Activated CD8-positive, alpha-beta memory T cell treated with anti-CD3 and anti-CD28 coated beads for 36 hours (primary cell): ENCODE data around the gene AP3M1. TPM values are rescaled to one million over a fixed set of nuclear protein-coding genes. Genes with fewer than 3 reads are reported as not detected.
"Not testable (repeated sequence)": the region's sequence is repeated elsewhere in the genome, so short reads cannot be mapped to it uniquely, and the experiment has no call there.

Source experiments
- CTCF ChIA-PET: fragments of 350-600 bp; sonication (Branson Sonifier 250); formaldehyde crosslinking; loops from one replicate; lab custom pipeline; 2021; ENCODE audit warnings: antibody characterized with exemption; lab: Charles Lee
- POLR2A ChIA-PET: fragments of 350-600 bp; sonication (Branson Sonifier 250); formaldehyde crosslinking; loops from one replicate; lab custom pipeline; 2021; ENCODE audit warnings: antibody characterized with exemption; lab: Charles Lee
- total RNA-seq, 2 experiments: library from RNA; stranded (reverse); gene quantifications; one replicate each; pipeline ENCODE4 v1.2.3, GENCODE V29; 2021

AP3M1 gene
- total RNA-seq, 2 experiments from 2014 or later, result 56.6 to 58.0 TPM

DNA sequence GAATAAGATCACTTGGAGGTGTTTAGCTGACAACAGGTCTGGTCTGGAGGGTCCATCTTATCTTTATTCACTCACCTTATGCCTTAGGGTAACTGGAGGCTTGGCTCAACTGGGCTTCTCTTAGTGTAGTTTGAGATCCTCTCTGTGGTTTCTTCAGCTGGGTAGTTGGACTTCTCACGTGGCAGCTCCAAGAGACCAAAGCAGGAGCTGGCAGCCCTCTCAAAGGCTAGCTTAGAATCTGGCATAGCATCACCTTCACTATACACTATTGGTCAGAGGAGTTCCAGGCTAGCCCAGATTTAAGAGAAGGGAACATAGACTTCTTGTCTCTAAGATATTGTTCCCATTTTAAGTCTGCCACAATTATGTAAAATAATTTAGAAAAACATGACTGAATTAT is 16.8 kb upstream of the AP3M1 start:
- ChIA-PET CTCF (no interaction called here), POLR2A (interaction anchor here (0.6 kb wide), 1 partner anchor 10 kb away, joined by 8 read pairs; no protein-coding TSS in a partner anchor)

DNA sequence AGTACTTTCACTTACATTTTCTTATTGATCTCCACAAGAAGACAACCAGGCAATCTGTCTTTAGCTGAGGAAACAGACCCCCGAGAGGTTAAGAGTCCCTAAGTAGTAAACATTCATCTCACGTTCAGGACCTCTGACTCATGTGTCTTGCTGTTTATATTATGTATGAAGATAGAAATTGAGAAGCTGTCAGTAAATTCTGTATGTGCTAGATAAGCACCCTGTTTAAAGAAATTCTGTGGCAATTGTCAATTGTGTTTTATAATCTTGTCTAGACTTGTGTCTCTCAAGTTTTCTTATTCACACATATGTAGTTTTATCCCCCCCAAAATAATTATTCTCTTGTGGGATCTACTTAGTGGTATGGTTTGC is 14.9 kb upstream of the AP3M1 start:
- ChIA-PET CTCF (no interaction called here), POLR2A (no interaction called here)

DNA sequence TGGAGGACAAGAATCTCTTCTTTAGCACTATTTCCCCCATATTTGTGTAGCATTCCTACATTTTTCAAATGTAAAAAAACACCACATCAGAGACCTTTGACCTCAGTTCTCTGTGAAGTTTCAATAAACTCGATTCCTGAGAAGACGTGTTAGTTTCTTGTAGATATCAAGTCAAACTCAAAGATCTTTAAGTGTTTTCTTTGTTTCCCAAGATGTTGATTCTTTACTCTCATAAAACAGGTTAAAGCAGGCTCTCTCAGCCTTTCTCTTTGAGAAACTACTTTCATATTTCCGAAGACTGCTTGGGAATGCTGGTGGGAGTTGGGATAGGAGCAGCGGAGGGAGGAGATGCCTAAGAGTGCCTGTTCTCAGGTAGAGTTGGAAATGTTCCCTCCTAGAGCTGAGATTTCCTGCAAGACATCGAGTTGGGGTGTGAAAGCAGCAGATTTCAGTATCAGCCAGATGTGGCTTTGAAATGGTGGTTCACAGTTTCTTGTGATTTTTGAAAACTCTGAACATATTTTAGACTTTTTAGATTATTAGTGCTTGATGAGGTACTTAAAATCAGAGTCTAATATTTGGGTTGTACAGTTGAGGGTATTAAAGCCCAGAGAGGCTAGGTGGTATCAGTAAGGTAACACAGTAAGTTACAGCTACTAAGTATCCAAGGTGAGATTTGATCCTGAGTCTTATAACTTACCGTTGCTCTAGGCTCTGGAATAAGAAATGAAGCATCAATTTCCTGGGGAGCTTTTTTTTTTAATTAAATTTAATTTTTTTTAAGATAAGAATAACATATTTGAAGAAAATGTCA is 14.3 kb upstream of the AP3M1 start:
- ChIA-PET CTCF (no interaction called here), POLR2A (no interaction called here)

DNA sequence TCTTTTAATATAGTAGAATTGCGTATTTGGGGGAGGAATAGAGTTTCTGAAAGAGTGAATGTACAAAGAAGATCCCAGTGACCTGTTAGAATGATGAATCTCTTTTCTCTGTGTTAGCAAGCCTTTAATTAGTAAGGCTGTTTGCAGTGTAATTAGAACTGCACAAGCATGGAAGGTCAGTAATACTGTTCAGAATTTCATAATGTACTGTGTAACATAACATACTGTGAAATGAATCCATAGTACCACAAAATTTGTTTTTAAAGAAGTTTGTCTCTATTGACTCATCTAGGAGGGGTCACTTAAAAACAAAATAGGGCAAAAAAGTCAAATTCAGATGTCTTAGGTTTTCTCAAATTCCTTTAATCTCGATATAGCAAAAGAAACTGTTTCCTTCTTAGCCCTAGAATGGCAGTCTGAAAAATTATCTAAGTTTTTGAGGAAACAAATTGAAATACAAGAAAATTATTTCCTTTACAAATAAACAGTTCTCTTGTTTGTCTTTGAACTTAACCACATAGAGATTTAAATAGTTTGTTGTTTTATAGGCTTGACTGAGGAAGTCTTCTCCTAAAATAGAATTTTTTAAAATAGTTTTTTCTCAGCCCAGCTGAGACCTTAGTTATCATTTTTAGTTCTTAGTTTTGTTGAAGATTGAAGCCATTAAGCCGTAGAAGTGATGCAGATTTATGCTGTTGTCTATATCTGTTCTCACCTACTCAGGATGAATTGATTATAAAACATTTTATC is 12.9 kb upstream of the AP3M1 start:
- ChIA-PET POLR2A (no interaction called here), CTCF (no interaction called here)

DNA sequence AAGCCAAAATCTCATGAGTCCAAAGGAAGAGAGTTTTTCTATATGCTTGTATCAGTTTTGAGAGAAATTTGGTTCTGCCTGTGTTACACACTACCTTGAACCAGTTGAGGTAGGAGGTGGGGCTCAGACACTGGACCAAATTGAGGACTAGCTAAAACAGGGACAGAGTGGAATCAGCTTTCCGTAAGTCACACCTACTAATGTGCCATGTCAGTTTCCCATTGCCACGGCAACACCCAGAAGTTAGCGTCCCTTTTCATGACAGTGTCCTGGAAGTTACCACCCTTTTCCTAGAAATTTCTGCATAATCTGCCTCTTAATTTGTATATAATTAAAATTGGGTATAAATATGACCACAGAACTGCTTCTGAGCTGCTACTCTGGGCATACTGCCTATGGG is 9.4 kb upstream of the AP3M1 start:
- POLR2A ChIA-PET, result no interaction called here

DNA sequence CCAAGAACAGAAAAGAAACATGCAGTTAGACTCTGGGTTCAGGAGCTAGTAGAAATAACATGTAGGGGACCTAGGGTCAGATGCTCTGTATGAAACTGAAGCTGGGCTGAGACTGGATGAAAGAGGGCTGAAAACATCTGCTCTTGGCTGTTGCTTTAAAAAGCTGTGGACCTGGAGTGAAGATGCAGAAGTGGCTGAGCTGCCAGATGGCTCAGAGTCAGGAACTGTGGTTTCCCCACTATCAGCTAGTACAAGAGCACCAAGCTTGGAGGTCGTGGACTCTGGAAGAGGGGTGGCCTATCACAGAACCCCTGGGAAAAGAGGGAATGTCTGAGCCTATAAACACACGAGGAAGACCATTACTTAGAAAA is 6.3 kb upstream of the AP3M1 start:
- CTCF ChIA-PET, result interaction anchor here (0.6 kb wide), 1 partner anchor 25 kb away, joined by 3 read pairs; no protein-coding TSS in a partner anchor
- POLR2A ChIA-PET, result no interaction called here

More for the DNA sequence above, 9.4 kb upstream of the AP3M1 start:
- CTCF ChIA-PET, result no interaction called here

DNA sequence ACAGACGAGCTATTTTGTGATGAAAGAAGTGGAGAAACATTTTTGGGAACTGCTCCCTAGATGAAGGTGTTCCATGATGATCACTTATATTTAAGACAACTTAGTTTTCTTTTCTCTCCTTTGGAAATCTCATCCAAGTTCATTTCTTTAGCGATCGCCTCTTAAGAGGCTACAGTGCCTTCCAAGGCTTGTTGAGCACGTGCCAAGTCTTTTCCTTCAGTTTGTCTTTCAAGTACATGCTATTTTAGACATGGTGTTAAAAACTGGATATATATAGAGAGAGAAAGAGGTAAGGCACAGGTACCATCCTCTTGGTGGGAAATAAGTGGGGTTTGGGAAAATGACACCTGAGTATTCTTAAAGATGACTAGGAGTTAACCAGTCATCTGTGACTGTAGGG is 3.0 kb upstream of the AP3M1 start:
- CTCF ChIA-PET, result no interaction called here
- POLR2A ChIA-PET, result interaction anchor here (0.5 to 0.8 kb wide), 3 partner anchors 13 to 158 kb away, joined by 3 to 4 read pairs (median 3); no protein-coding TSS in a partner anchor

DNA sequence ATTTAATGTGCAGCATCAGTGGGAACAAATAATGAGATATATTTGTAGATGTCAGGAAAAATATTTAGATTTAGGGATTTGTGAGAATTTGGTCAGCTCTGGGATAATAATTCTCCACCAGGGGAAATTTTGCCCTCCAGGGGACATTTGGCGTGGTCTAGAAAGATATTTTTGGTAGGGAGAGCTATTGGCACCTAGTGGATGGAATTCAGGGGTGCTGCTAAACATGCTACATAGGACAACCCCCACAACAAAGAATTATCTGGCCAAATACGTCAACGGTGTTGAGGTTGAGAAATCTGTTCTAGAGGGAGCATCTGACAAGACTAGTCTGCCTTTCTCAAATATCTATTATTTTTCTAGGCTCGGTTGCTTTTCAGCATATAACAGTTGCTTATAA is 2.5 kb upstream of the AP3M1 start:
- ChIA-PET CTCF (no interaction called here), POLR2A (interaction anchor here (0.8 kb wide), 1 partner anchor 158 kb away, joined by 3 read pairs; no protein-coding TSS in a partner anchor)

DNA sequence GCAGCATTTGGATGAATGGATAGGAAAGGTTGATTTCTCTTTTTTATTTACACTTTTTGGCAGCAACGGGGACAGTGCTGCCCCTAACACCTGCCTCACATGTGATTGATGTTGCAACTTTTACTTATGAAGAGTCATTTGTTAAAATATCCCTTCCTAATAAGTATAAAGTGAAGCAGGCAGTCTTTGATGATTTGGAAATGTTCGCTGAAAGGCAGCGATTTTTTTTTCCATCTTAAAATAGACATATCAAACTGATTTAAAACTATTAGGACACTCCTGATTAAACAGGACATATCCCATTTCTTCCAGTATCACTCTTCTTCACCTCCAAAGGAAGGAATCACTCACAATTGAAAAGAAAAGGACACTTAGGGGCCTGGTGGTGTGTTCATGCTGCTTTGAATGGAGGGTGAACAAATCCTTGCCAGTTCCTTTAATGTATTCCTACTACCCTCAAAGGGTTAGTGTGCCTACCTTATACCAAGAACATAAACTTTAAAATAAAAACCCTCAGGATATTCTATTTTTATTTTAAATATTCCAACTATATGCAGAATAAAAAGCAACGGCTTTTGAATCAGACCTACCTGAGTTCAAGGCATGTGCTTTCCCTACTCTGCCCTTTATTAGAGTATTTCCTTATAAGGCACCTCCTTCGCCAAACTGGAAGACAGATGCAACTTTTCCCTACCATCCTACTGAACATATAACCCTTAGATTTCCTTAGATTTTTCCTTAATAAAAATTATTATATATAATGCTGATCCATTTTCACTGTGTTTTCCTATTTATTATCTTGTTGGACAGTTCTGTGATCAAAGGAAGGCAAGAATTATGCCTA is 1.5 kb upstream of the AP3M1 start:
- ChIA-PET POLR2A (interaction anchor here (1.6 to 1.9 kb wide), 2 partner anchors 24 to 25 kb away, joined by 4 to 7 read pairs; no protein-coding TSS in a partner anchor), CTCF (no interaction called here)

DNA sequence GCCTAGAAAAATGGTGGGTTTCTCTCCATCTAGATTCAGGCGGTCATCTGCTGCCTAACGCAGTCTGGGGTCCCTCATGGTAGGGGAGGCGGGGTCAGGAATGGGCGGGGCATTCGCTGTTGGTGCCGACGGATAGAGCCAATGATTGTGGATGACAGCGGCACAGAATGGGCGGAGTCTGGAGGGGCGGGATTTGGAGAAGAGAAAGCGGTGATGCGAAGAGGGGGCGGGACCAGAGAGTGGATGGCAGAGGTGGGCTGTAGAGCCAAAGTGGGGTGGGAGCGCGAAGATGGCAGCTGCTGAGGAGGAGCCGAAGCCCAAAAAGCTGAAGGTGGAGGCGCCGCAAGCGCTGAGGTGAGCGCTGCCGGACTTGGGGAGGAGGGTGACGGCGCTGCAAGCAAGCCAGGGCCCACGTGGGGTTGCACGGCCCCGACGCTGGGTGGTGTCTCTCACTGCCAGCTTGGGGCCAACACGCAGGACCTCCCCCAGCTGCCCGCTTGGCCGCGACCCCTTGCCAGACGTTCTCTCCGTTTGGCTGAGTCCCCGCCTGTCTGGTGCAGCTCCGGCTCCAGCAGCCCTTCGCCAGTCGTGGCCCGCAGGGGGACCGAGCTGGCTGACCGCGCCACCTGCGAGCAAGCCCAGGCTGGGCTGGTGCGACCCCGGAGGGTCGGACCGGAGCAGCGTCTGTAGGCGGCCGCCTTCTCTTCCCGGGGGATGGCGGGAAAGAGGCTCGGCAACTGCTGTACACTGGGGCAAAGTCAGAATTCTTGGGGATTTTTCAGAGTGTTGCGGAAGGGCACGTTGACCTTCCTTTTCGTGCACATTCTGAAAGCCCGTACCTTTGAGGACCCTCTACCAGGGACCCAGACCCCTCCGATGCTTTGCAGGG is 606 bp upstream of the AP3M1 start, which contains the start of gene ADK:
TSS of gene ADK (plus strand) at position 232 of the 889 bp plus-strand sequence. CDS start at position 290, 58 bp downstream.
- ChIA-PET CTCF (no interaction called here), POLR2A (interaction anchor here (0.6 to 1.9 kb wide), 4 partner anchors 25 to 1081 kb away, joined by 3 to 7 read pairs (median 4); no protein-coding TSS in a partner anchor)

DNA sequence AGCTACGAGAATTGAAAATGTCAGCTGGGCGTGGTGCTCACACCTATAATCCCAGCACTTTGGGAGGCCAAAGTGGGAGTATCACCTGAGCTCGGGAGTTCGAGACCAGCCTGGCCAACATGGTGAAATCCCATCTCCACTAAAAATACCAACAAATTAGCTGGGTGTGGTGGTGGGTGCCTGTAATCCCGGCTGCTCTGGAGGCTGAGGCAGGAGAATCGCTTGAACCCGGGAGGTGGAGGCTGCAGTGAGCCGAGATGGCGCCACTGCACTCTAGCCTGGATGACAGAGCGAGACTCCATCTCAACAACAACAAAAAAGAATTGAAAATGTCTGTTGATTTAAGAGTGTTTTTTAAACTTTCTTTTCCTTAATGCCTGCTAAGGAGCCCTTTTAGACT is 3.6 kb downstream of the AP3M1 start:
- CTCF ChIA-PET, POLR2A ChIA-PET: not testable (repeated sequence)

DNA sequence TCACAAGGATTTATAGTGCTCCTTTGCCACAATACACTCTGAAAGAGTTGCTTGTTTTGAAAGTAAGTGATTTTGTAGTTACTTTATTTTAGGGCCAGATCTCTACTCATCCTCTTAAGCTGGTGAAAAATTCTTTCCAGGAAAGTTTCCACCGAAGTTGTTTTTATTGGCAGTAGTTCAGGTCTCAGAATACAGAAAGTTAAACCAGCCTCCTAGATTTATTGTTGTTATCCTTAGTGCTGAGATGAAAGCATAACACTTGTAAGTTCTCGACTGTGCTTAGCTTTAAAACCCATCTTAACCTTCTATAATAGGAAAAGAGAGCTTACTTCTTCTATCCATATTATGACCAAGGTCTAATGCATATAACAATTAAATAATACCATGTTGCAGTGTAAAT is 5.5 kb downstream of the AP3M1 start:
- POLR2A ChIA-PET, result interaction anchor here (0.6 kb wide), 1 partner anchor 12 kb away, joined by 4 read pairs; no protein-coding TSS in a partner anchor

DNA sequence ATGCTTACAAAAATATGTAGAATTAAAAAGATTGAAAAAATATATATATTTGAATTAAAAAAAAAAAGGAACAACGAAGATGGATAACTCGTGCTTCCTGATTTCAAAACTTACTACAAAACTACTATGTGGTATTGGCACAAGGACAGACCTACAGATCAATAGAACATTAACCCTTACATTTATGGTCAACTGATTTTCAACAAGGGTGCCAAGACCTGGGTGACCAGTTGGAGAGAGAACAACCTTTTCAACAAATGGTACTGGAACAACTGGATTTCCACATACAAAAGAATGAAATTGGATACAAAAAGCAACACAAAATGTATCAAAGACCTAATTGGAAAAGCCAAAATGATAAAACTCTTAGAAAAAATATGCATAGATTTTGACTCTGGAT is 10.1 kb downstream of the AP3M1 start:
- POLR2A ChIA-PET, result no interaction called here
- CTCF ChIA-PET, result interaction anchor here (0.8 kb wide), 1 partner anchor 23 kb away, joined by 3 read pairs; no protein-coding TSS in a partner anchor

More for the DNA sequence above, 5.5 kb downstream of the AP3M1 start:
- CTCF ChIA-PET, result interaction anchor here (0.7 to 1.0 kb wide), 2 partner anchors 23 to 62 kb away, joined by 3 to 4 read pairs; no protein-coding TSS in a partner anchor

DNA sequence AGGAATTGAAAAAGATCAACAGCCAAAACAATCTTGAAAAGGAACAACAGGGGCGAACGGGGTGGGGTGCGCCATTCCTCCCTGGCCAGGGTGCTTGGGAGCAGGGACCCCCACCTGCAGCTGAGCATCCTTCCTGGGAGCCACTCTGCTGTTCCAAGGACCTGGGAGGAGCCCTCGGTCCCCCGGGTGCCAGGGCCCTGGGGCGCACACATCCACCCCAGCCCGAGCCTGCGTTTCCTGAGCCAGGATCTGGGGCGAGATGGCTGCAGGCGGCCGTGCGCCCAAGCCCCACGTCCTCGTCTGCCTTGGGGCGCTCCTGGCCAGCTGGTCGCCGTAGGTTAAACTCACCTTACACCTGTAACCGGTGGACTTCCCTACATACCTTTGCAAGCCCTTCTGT is 10.6 kb downstream of the AP3M1 start:
- POLR2A ChIA-PET, result no interaction called here
- CTCF ChIA-PET, result interaction anchor here (0.8 kb wide), 1 partner anchor 22 kb away, joined by 3 read pairs; no protein-coding TSS in a partner anchor

DNA sequence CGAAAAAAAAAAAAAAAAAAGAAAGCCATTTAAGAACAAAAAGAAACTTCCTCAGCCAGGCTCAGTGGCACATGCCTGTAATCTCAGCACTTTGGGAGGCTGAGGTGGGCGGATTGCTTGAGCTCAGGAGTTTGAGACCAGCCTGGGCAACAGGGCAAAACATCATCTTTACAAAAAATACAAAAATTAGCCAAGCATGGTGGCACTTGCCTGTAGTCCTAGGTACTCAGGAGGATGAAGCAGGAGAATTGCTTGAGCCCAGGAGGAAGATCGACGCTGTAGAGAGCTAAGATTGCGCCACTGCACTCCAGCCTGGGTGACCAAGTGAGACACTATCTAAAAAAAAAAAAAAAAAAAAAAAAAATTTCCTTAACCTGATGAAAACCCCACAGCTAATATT is 12.0 kb downstream of the AP3M1 start:
- CTCF ChIA-PET, result interaction anchor here (0.6 kb wide), 2 partner anchors 11 to 1005 kb away, joined by 3 to 4 read pairs; no protein-coding TSS in a partner anchor
- POLR2A ChIA-PET, result interaction anchor here (0.6 kb wide), 1 partner anchor 1095 kb away, joined by 5 read pairs; no protein-coding TSS in a partner anchor

DNA sequence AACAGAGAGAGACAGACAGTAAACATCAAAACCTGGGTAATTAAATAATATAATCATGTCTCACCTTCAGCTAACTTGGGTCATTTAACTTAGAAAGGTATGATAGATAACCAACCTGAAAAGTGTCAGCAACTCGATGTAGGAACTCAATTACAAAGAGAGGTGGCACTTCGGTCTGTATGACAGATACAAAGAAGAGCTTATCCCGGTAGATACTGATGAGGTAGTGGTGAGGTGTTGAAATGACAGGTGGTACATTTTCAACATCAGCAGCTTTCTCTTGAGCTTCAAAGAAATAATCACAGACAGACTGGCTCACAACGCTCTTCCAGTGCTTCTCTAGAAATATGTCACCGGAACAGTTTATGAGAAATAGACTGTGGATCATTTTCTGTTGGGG is 12.6 kb downstream of the AP3M1 start:
- ChIA-PET CTCF (no interaction called here), POLR2A (no interaction called here)

DNA sequence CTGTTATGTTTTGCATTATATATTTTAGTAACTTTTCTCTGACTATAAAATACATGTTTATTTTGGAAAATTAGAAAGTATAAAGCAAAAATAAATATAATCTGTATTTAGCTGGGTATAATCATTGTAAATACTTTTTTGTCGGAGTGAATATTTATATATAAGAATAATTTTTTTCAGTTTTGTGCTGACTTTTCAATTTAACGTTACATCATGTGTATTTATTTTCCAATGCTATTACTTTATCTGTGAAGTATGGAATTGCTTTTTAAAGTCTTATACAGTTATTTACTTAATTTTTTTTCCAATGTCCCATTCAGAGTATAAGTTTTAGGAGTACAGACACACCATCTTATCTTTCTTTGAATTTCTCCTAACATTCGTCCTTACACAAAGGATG is 15.2 kb downstream of the AP3M1 start:
- CTCF ChIA-PET, result no interaction called here
- POLR2A ChIA-PET, result no interaction called here
